ENCODE data around the gene KIAA0040.

Gene KIAA0040

DNA sequence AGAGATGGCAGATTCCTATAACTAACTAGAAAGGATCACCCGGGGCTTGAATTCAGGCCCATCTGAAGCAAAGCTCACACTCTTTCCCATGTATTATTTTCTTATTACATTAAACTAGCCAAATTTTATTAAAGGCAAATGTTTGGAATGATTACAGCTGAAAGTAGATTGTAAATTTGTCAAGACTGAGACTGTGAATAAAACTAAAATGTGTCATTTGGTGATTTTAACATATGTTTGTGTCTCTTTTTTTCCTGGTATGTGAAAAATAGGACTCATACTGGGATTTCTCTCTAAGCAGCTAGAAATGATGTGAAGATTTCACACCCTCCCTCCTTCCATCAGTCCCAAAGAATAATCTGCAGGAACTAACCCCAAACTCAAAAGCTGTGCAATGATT is 19.1 kb upstream of the KIAA0040 start:
- TF ChIP-seq, protein P1, sequence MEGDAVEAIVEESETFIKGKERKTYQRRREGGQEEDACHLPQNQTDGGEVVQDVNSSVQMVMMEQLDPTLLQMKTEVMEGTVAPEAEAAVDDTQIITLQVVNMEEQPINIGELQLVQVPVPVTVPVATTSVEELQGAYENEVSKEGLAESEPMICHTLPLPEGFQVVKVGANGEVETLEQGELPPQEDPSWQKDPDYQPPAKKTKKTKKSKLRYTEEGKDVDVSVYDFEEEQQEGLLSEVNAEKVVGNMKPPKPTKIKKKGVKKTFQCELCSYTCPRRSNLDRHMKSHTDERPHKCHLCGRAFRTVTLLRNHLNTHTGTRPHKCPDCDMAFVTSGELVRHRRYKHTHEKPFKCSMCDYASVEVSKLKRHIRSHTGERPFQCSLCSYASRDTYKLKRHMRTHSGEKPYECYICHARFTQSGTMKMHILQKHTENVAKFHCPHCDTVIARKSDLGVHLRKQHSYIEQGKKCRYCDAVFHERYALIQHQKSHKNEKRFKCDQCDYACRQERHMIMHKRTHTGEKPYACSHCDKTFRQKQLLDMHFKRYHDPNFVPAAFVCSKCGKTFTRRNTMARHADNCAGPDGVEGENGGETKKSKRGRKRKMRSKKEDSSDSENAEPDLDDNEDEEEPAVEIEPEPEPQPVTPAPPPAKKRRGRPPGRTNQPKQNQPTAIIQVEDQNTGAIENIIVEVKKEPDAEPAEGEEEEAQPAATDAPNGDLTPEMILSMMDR (conservative IDR thresholded peaks at IDR 0.05; ENCODE audit: low read depth, low read length): no peak
- no peak for DNase-seq (ENCODE audit: low read depth)
- H3K4me3 ChIP-seq (ENCODE audit: low read depth, low read length): no peak overlapping the region

DNA sequence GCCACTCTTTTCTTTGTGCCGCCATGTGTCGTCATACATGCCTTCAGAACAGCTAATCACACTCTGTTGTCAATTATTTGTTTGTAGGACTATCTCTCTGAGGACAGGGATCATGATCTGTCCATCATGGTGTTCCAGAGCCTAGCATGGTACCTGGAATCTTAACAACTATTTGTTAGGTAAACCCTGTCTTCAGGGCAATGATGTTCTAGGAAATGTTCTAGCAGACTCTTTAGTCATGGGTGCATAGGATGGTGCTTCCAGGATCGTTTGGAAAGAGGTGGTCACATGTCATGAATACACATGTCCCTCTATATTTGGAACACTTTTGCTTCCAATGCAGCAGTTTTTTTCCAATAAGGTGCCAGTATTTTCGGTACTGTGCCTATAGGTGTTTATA is 18.2 kb upstream of the KIAA0040 start:
- TF ChIP-seq, protein P1 (conservative IDR thresholded peaks at IDR 0.05; ENCODE audit: low read depth, low read length): no peak

DNA sequence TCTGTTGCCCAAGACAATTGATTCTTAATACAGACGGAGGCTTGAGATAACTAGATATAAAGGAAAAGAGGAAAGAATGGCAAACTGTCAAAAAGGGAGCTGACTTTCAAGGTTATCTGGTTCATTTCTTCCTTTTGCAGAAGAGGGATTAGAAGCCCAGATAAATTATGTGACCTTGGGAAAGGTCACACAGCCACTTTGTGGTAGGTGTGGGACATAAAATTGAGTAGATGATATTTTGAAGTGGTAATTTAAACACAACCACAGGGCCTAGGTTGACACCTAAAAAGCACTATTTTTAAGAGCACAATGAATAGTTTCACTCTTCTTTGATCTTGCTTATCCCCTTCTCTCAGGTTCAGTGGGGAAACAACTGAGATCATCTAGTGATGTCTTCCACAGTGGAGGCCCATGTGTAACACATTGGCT is 16.9 kb upstream of the KIAA0040 start:
- TF ChIP-seq, protein P1 (conservative IDR thresholded peaks at IDR 0.05; ENCODE audit: low read depth, low read length): no peak
- no peak overlapping the region for H3K4me3 ChIP-seq (ENCODE audit: low read depth, low read length)
- no peak for DNase-seq (ENCODE audit: low read depth)

More for the DNA sequence above, 18.2 kb upstream of the KIAA0040 start:
- no peak for DNase-seq (ENCODE audit: low read depth)
- no peak overlapping the region for H3K4me3 ChIP-seq (ENCODE audit: low read depth, low read length)

DNA sequence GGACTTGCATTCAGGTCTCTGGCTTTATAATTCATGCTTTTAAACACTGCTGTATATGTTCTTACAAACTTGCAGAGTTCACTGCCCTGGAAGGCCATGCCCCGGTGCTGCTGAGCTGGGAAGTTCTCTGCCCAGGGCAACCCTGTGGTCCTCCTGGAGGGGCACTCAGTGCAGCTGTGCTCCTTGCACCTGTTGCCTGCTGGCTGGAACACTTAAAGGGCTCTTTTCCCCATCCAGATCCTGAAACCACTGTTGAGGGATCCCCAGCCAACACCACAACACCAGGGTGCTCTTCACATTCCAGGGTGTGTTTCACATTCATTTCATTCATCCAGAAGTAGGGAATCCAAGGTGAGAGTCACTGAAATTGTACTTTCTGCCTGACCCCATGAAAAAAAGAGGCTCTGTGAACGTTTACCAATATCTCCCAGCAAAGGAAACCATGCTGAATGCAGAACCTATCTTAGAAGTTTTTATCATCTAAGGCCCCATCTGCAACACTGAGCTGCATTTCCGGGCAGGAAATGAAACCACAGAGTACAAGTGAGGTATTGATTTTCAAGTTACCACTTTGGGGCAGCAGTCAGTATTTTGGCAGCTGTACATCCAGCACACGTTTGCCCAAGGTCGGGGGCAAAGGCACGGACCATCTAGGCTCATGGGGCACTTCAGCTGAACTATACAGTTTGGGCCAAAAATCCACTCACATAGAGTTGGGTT is 16.4 kb upstream of the KIAA0040 start:
- DNase-seq (ENCODE audit: low read depth): no peak
- H3K4me3 ChIP-seq (ENCODE audit: low read depth, low read length): no peak overlapping the region
- TF ChIP-seq, protein P1 (conservative IDR thresholded peaks at IDR 0.05; ENCODE audit: low read depth, low read length): no peak

DNA sequence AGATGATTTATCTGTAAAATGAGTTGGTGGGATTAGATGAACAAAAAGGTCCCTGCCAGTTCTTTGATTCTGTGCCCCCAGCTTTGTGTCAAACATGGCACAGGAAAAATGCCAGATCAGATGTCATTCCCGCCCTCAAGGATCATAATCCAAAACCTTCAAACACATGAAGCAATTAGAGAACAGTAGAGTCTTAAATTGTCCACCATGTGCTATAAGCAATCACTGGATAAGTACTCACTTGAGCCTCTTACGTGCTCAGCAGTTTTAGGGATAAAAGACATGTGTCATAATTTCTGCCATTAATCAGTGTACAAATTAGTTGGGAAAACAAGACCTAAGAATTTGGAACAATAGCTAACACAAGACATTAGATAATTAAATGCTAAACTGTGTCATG is 15.4 kb upstream of the KIAA0040 start:
- no peak for DNase-seq (ENCODE audit: low read depth)
- TF ChIP-seq, protein P1 (conservative IDR thresholded peaks at IDR 0.05; ENCODE audit: low read depth, low read length): no peak
- no peak overlapping the region for H3K4me3 ChIP-seq (ENCODE audit: low read depth, low read length)

DNA sequence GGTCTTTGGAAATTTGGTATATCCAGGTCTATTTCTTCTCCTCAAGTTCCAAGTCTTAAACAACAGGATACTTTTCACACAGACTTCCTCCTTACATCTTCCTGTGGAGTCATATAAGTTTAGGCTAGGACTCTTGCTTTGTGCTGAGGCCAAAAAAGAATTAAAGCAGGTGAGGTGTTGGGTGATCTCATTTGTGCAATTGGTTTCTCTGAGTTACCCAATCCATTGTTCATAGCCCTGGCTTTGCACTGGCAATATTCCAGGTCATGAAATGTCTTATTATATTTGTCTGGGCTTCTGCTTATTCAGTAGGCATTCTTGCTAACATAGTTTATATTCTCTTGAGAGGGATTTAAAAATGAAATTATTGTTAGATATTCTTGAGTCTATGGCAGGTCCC is 14.1 kb upstream of the KIAA0040 start:
- TF ChIP-seq, protein P1 (conservative IDR thresholded peaks at IDR 0.05; ENCODE audit: low read depth, low read length): no peak
- no peak overlapping the region for H3K4me3 ChIP-seq (ENCODE audit: low read depth, low read length)
- no peak for DNase-seq (ENCODE audit: low read depth)

DNA sequence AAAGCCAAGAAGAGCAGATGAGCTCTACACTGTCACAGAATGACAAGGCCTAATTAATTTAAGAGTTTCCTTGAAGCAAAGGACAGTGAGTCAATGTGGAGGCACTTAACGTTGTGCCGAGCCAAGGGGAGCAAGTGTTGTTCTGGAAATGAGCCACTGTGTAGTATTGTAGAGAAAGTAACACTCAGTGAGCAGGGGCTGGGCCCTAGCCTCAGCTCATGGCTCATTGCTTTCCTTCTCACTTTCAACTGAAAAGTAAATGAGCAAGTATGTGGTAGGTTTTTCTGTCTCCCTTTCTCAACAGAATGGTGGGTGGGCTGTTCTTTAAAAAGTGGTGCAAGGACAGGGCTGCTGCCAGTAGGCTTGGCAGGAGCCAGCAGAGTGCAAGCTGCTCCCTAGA is 11.8 kb upstream of the KIAA0040 start:
- TF ChIP-seq, protein P1 (conservative IDR thresholded peaks at IDR 0.05; ENCODE audit: low read depth, low read length): no peak
- DNase-seq (ENCODE audit: low read depth): no peak
- H3K4me3 ChIP-seq (ENCODE audit: low read depth, low read length): no peak overlapping the region
